ENCODE measurements around the gene SLC15A2. TPM values are rescaled to one million over a fixed set of nuclear protein-coding genes. Genes with fewer than 3 reads are reported as not detected.
"Not testable (repeated sequence)": the region's sequence is repeated elsewhere in the genome, so short reads cannot be mapped to it uniquely, and the experiment has no call there.

The SLC15A2 gene
- total RNA-seq, 2 donors from 2014 or later = 2.5 to 3.1 TPM

- no peak for ATAC-seq
- intact Hi-C loops (cut with DNase I, micrococcal nuclease) = no loop called here
These were observed 20.1 kb downstream of the SLC15A2 start for GRCh38 chr3:121914081-121914998.

GRCh38 chr3:121916189-121916588 lies 22.0 kb downstream of the SLC15A2 start:
- DNase-seq = no peak
- ATAC-seq = peak; percentile 47
- intact Hi-C loops (cut with DNase I, micrococcal nuclease) = no loop called here

More at GRCh38 chr3:121914081-121914998, 20.1 kb downstream of the SLC15A2 start:
- no peak for DNase-seq

- intact Hi-C loops (cut with DNase I, micrococcal nuclease) = no loop called here
- no peak for ATAC-seq
- no peak for DNase-seq
These were observed 24.7 kb downstream of the SLC15A2 start for GRCh38 chr3:121918779-121919483.

DNA sequence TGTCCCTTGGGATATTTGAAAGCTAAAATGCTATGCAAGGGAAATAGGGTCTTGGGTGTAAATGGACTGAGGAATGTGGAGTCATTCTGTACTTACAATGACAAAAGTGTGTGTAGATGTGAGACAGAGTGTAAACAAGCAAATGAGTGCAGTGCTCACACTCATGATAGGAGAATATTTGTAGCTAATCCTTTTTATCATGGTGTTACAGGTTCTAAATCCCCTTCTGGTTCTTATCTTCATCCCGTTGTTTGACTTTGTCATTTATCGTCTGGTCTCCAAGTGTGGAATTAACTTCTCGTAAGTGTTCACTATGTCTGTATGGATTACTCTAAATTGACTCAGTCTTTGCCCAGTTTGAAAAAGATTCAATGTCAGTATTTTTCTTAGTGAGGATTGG lies 30.5 kb downstream of the SLC15A2 start:
- no peak for ATAC-seq
- intact Hi-C loops (cut with DNase I, micrococcal nuclease) = no loop called here
- no peak for DNase-seq

DNA sequence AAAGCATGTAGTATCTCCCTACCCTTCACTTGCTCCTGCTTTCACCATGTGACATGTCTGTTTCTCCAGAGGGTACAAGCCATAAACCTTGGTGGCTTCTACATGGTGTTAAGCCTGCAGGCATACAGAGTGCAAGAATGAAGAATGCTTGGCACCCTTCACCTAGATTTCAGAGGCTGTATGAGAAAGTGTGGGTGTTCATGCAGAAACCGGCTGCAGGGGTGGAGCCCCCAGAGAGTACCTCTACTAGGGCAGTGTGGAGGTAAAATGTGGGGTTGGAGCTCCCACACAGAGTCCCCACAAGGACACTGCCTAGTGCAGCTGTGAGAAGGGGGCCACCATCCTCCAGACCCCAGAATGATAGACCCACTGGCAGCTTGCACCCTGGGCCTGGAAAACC lies 32.2 kb downstream of the SLC15A2 start:
- intact Hi-C loops (cut with DNase I, micrococcal nuclease) = no loop called here
- DNase-seq (no peak), ATAC-seq (no peak)

GRCh38 chr3:121938141-121938855 lies 44.1 kb downstream of the SLC15A2 start:
- peak; percentile 45 to 56 for DNase-seq

DNA sequence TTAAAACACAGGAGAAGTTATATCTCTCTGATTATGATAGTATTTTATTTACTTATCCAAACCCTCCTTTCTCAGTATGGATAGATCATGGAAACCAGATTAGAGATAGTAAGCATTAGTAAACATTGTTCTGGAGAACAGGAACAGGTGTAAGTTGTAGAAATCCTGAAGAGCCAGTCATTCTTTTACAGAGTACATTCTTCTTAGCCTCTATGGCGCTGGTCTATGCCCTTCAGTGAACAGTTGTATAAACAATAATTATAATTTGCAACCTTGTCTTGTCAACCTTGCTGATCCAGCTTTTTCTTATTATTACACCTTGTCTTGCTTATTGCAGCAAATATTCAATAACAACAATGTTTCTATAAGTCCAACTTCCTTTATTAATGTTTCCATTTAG lies 47.4 kb downstream of the SLC15A2 start:
- intact Hi-C loops (cut with DNase I, micrococcal nuclease) = no loop called here
- ATAC-seq = peak; percentile 39
- no peak for DNase-seq

More at GRCh38 chr3:121938141-121938855, 44.1 kb downstream of the SLC15A2 start:
- intact Hi-C loops (cut with DNase I, micrococcal nuclease) = not testable (repeated sequence)
- ATAC-seq = peak; percentile 35

DNA sequence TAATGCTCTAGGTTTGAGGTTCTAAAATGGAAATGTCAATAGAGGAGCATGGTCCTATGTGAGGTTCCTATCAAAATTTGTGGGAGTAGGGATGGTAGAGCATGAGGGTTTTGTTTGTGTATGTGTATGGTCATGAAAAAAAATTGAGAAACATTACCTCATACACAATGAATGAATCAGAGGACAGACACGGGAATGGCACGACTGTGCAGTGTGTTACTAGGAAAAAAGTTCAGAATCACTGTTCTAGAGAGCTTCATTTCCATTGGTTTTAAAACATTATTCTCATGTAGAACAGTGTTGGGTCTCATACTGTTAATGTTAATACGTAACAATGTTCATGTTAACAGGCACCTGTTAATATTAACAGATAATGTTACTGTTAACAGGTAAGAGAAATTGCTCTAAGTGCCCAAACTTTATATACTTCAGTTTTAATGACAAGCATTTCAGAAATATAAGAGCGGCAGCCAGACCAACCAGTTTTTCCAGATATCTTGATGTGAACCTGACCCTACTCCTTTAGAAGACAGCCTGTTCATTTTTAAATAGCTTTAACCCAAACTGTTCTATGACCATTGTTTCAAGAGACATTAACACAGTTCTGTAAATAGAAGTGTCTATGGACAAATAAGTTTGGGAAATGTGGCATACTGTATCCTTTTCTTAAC lies 48.0 kb downstream of the SLC15A2 start:
- ATAC-seq = peak; percentile 81
- intact Hi-C loops (cut with DNase I, micrococcal nuclease) = no loop called here
- DNase-seq = peak in 1 of 2 donors; percentile 50

- ATAC-seq = peak; percentile 21
- no peak for DNase-seq
- intact Hi-C loops (cut with DNase I, micrococcal nuclease) = no loop called here
These were observed 49.2 kb downstream of the SLC15A2 start for GRCh38 chr3:121943431-121943830.

GRCh38 chr3:121948641-121949040 lies 54.4 kb downstream of the SLC15A2 start:
- intact Hi-C loops (cut with DNase I, micrococcal nuclease) = no loop called here
- ATAC-seq (no peak), DNase-seq (no peak)

GRCh38 chr3:121951291-121951919 lies 57.2 kb downstream of the SLC15A2 start:
- ATAC-seq = peak; percentile 98
- no peak for DNase-seq
- intact Hi-C loops (cut with DNase I, micrococcal nuclease) = no loop called here

DNA sequence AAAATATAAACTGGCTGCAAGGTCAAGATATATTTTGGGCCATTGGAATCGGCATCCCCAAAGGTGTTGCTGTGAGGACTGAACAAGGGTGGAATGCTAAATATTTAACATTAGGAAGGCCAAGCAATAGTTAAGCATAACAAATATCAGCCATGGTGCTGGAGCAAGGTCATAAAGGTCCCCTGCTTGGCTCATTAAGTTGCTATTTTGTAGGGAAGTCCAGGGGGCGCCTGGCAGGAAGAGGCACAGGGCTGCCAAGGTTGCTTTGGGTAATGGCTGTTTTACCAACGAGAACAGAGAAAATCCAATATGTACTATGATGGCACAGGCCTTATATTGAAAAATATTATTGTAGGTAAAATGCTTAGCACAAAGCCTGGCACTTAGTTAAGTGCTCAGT lies 62.2 kb downstream of the SLC15A2 start:
- intact Hi-C loops (cut with DNase I, micrococcal nuclease) = no loop called here
- no peak for ATAC-seq
- DNase-seq = no peak

DNA sequence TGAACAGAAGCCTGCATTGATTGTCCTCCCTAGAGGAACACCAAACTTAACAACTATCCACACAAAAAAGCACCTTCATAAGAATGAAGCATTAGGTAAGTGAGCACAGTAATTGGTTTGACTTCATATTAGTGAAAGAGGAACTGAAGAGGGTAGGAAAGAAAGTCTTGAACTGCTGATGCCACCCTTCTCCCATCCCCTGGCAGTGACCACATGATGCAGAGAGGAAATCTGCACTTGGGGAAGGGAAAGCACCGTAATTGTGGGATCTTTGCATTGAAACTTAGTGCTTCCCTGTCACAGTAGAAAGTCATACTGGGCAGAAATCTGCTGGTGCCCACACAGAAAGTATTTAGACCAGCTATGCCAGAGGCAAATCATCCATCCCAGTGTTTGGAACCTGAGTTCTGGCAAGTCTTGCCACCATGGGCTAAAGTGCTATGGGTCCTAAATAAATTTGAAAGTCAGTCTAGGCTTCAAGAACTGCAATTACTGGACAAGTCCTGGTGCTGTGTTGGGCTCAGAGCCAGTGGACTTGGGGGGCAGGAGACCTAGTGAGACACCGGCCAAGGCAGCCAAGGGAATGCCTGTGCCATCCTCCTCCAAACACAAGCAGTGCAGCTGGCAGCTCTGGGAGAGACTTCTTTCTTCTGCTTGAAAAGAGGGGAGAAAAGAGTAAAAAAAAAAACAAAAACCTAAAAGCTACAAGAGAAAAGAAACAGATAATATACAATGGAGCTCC lies 63.6 kb downstream of the SLC15A2 start:
- intact Hi-C loops (cut with DNase I, micrococcal nuclease) = no loop called here
- DNase-seq = no peak
- no peak for ATAC-seq

GRCh38 chr3:121958801-121959200 lies 64.6 kb downstream of the SLC15A2 start:
- no peak for DNase-seq
- intact Hi-C loops (cut with DNase I, micrococcal nuclease) = no loop called here
- ATAC-seq = no peak

DNA sequence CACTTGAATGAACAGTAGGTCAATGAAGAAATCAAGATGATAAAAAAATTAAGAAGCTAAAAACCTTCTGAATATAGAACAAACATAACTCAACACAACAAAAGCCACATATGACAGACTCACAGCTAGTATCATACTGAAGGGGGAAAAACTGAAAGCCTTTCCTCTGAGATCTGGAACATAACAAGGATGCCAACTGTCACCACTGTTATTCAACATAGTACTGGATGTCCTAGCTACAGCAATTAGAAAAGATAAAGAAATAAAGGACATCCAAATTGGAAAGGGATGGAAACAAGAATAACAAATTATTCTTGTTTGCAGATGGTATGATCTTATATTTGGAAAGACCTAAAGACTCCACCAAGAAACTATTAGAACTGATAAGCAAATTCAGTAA lies 67.1 kb downstream of the SLC15A2 start:
- no peak for DNase-seq
- ATAC-seq = no peak
- intact Hi-C loops (cut with DNase I, micrococcal nuclease) = no loop called here

- no peak for DNase-seq
- intact Hi-C loops (cut with DNase I, micrococcal nuclease) = no loop called here
- ATAC-seq = no peak
These were observed 68.2 kb downstream of the SLC15A2 start for GRCh38 chr3:121962443-121962842.

DNA sequence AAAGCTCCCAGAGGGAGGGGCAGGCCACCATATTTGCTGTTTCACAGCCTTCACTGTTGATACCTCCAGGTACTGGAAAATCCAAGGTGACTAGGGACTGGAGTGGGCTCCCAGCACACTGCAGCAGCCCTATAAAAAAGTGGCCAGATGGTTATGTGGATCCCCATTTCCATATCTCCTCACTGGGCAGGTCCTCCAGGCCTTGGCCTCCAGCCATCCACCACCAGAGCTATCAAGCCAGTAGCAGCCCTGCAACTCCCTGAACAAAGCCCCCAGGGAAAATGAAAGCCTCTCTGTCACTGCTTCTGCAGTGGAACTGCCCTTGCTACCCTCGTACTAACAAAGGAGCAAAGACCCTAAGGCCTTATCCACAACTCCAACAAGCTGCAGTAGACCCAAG lies 69.4 kb downstream of the SLC15A2 start:
- no peak for ATAC-seq
- intact Hi-C loops (cut with DNase I, micrococcal nuclease) = no loop called here
- DNase-seq = no peak

- no peak for ATAC-seq
- intact Hi-C loops (cut with DNase I, micrococcal nuclease) = no loop called here
- DNase-seq = no peak
These were observed 75.4 kb downstream of the SLC15A2 start for GRCh38 chr3:121969631-121970030.

Data from left colon (tissue), 2 donors.